CD8-positive, alpha-beta memory T cell (primary cell): ENCODE data around the gene TOR4A. TPM values are rescaled to one million over a fixed set of nuclear protein-coding genes. Genes with fewer than 3 reads are reported as not detected.
A peak's percentile ranks its signal among the peaks of the same experiment; 100 is the strongest.
"Not testable (repeated sequence)": the region's sequence is repeated elsewhere in the genome, so short reads cannot be mapped to it uniquely, and the experiment has no call there.

ENCODE experiments used
- CTCF ChIA-PET: fragments of 350-600 bp; sonication (Branson Sonifier 250); formaldehyde crosslinking; loops from one replicate; lab custom pipeline; 2021; ENCODE audit warnings: antibody characterized with exemption; lab: Charles Lee
- POLR2A ChIA-PET: fragments of 350-600 bp; sonication (Branson Sonifier 250); formaldehyde crosslinking; loops from one replicate; lab custom pipeline; 2021; ENCODE audit warnings: antibody characterized with exemption; lab: Charles Lee
- DNase-seq, 5 donors: peaks; one replicate each; pipeline versions ENCODE4 v3.0.0 to v3.0.0-alpha.2; 2020 to 2022; ENCODE audit warnings: mixed read lengths in 1 of 5
- H3K27ac ChIP-seq: one replicate; pipeline ENCODE4 v1.7.0; 2013; ENCODE audit warnings: low read depth, mild to moderate bottlenecking, low read length, moderate library complexity
- H3K27me3 ChIP-seq: 2 replicates; pipeline ENCODE4 v1.7.0; 2013; ENCODE audit warnings: low read length, mild to moderate bottlenecking; ENCODE audit not compliant: insufficient read depth, poor library complexity, severe bottlenecking
- H3K36me3 ChIP-seq: 2 replicates; pipeline ENCODE4 v1.7.0; 2013; ENCODE audit warnings: mild to moderate bottlenecking, low read length, moderate library complexity; ENCODE audit not compliant: insufficient read depth
- H3K4me1 ChIP-seq: 2 replicates; pipeline ENCODE4 v1.7.0; 2013; ENCODE audit warnings: mild to moderate bottlenecking, low read length, moderate library complexity; ENCODE audit not compliant: insufficient read depth
- H3K4me3 ChIP-seq: 2 replicates; pipeline ENCODE4 v1.7.0; 2013; ENCODE audit warnings: mild to moderate bottlenecking, low read length
- H3K9me3 ChIP-seq: 2 replicates; pipeline ENCODE4 v1.7.0; 2013; ENCODE audit warnings: mild to moderate bottlenecking, low read length
- H3K27ac Mint-ChIP-seq, 8 donors: one replicate each; pipeline ENCODE4 v1.8.0; 2020 to 2021; ENCODE audit warnings: mixed read lengths in 8 of 8, mild to moderate bottlenecking in 6 of 8, inconsistent platforms in 3 of 8, moderate library complexity in 3 of 8
- H3K27me3 Mint-ChIP-seq, 2 donors: one replicate each; pipeline ENCODE4 v1.8.0; 2020 to 2021; ENCODE audit warnings: mixed read lengths in 2 of 2, mild to moderate bottlenecking in 1 of 2, moderate library complexity in 1 of 2
- H3K36me3 Mint-ChIP-seq, 3 donors: one replicate each; pipeline ENCODE4 v1.8.0; 2020 to 2021; ENCODE audit warnings: mixed read lengths in 3 of 3, inconsistent platforms in 1 of 3, mild to moderate bottlenecking in 1 of 3
- H3K4me1 Mint-ChIP-seq, 3 donors: one replicate each; pipeline ENCODE4 v1.8.0; 2020 to 2021; ENCODE audit warnings: mixed read lengths in 3 of 3, inconsistent platforms in 1 of 3, mild to moderate bottlenecking in 1 of 3
- H3K4me3 Mint-ChIP-seq, 7 donors: one replicate each; pipeline ENCODE4 v1.8.0; 2020 to 2021; ENCODE audit warnings: mixed read lengths in 7 of 7, mild to moderate bottlenecking in 6 of 7, moderate library complexity in 4 of 7, inconsistent platforms in 2 of 7
- H3K9me3 Mint-ChIP-seq, 5 donors: one replicate each; pipeline ENCODE4 v1.8.0; 2020 to 2022; ENCODE audit warnings: mixed read lengths in 5 of 5, mild to moderate bottlenecking in 3 of 5, moderate library complexity in 2 of 5, inconsistent platforms in 1 of 5
- polyA plus RNA-seq: library from polyadenylated mRNA; unstranded; fragments of 300-500 nt; fragmentation: Illumina TruSeq; gene quantifications from one replicate; pipeline ENCODE4 v1.2.3, GENCODE V29; 2021
- total RNA-seq, 2 experiments: library from RNA; stranded (reverse); gene quantifications; one replicate each; pipeline ENCODE4 v1.2.3, GENCODE V29; 2021

Gene TOR4A
- total and polyA plus RNA-seq, 3 experiments from 2014 or later = 1.8 to 3.9 (median 3.3) TPM

GRCh38 chr9:137236238-137236935, 41.1 kb upstream of the TOR4A start:
- H3K27me3 ChIP-seq = no peaks in the 10 kb centered on the region
- Mint-ChIP-seq H3K4me1 (peaks cover 5 to 31% (median 6%) of the 10 kb centered on the region in 3 donors), H3K27me3 (peaks cover 4 to 11% of the 10 kb centered on the region in 2 donors), H3K27ac (peak overlapping the region in 1 of 8 donors; percentile 62), H3K9me3 (no peaks in the 10 kb centered on the region), H3K36me3 (peaks cover 0 to 3% (median 0%) of the 10 kb centered on the region in 3 donors), H3K4me3 (peak overlapping the region in 2 of 7 donors; percentile 37 to 40)
- peak; percentile 83 to 93 (median 87) for DNase-seq
- H3K4me3 ChIP-seq = no peak overlapping the region
- POLR2A ChIA-PET = interaction anchor here (0.6 to 1.0 kb wide), 3 partner anchors 18 to 141 kb away, joined by 3 to 4 read pairs (median 3); no protein-coding TSS in a partner anchor
- peak overlapping the region; percentile 27 for H3K27ac ChIP-seq
- CTCF ChIA-PET = interaction anchor here (0.6 to 2.4 kb wide), 36 partner anchors 9 to 822 kb away, joined by 3 to 18 read pairs (median 4); partner anchors contain the start of genes CYSRT1, DPP7, MAN1B1 and NELFB
- H3K4me1 ChIP-seq = peaks cover 12% of the 10 kb centered on the region
- no peaks in the 10 kb centered on the region for H3K36me3 ChIP-seq
- H3K9me3 ChIP-seq = no peaks in the 10 kb centered on the region

DNA sequence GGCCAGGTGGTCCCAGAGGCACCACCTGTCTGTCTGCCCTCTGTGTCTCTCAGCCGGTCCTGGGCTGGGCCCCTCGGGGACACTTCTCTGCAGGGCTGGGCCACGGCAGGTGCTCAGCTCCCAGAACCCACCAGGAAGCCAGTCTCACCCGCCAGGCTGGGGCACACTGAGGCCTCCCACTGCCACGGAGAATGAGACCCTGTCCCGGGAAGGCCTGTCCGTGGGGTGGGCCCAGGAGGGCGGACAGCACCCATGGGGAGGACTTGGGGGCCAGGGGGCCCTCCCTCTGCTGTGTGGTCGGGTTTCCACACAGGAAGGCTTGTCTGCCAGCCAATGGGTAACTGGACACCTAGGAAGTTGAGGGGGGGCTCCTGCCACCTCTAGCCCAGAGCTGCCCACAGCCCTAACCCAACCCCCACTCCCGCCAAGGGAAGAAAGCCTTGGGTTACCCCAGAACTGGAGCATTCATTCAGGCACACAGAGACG, 40.5 kb upstream of the TOR4A start:
- no peaks in the 10 kb centered on the region for H3K9me3 Mint-ChIP-seq
- Histone ChIP-seq H3K36me3 (peaks cover under 1% of the 10 kb centered on the region), H3K9me3 (no peaks in the 10 kb centered on the region), H3K4me3 (no peak overlapping the region), H3K4me1 (peaks cover 13% of the 10 kb centered on the region), H3K27me3 (no peaks in the 10 kb centered on the region), H3K27ac (peak overlapping the region; percentile 27)
- peaks cover 5 to 31% (median 6%) of the 10 kb centered on the region in 3 donors for H3K4me1 Mint-ChIP-seq
- H3K27ac Mint-ChIP-seq = peak overlapping the region in 1 of 8 donors; percentile 62
- peaks cover 0 to 3% (median 0%) of the 10 kb centered on the region in 3 donors for H3K36me3 Mint-ChIP-seq
- peak overlapping the region in 1 of 7 donors; percentile 32 for H3K4me3 Mint-ChIP-seq
- H3K27me3 Mint-ChIP-seq = peaks cover 4 to 8% of the 10 kb centered on the region in 2 donors
- DNase-seq = no peak
- ChIA-PET POLR2A (interaction anchor here (0.8 to 1.0 kb wide), 2 partner anchors 17 to 112 kb away, joined by 3 to 4 read pairs; no protein-coding TSS in a partner anchor), CTCF (interaction anchor here (0.6 to 2.4 kb wide), 36 partner anchors 10 to 823 kb away, joined by 3 to 18 read pairs (median 4); partner anchors contain the start of genes CYSRT1, DPP7, MAN1B1 and NELFB)

GRCh38 chr9:137237759-137238726, 39.5 kb upstream of the TOR4A start:
- Mint-ChIP-seq H3K36me3 (peaks cover 0 to 14% (median 3%) of the 10 kb centered on the region in 3 donors), H3K27me3 (peaks cover 4 to 8% of the 10 kb centered on the region in 2 donors), H3K27ac (peak overlapping the region in 2 of 8 donors; percentile 50 to 75), H3K4me1 (peaks cover 15 to 41% (median 15%) of the 10 kb centered on the region in 3 donors), H3K9me3 (no peaks in the 10 kb centered on the region), H3K4me3 (peak overlapping the region in 2 of 7 donors; percentile 15 to 59)
- Histone ChIP-seq H3K27ac (no peak overlapping the region), H3K4me1 (peaks cover 22% of the 10 kb centered on the region), H3K4me3 (no peak overlapping the region), H3K9me3 (no peaks in the 10 kb centered on the region), H3K27me3 (no peaks in the 10 kb centered on the region), H3K36me3 (peaks cover 10% of the 10 kb centered on the region)
- CTCF ChIA-PET = interaction anchor here (0.8 to 2.4 kb wide), 8 partner anchors 9 to 191 kb away, joined by 3 to 18 read pairs (median 6); partner anchors contain the start of genes CYSRT1, MAN1B1, NELFB and NPDC1
- no peak for DNase-seq
- POLR2A ChIA-PET = interaction anchor here (0.6 kb wide), 1 partner anchor 110 kb away, joined by 3 read pairs; no protein-coding TSS in a partner anchor

GRCh38 chr9:137239541-137240200, 37.9 kb upstream of the TOR4A start:
- H3K36me3 ChIP-seq = peaks cover 10% of the 10 kb centered on the region
- not testable (repeated sequence) for DNase-seq, H3K9me3 Mint-ChIP-seq, H3K27me3 ChIP-seq, H3K9me3 ChIP-seq, H3K27me3 Mint-ChIP-seq
- H3K4me3 ChIP-seq = peak overlapping the region; percentile 60
- peak overlapping the region; percentile 28 to 88 (median 77) for H3K4me3 Mint-ChIP-seq
- H3K36me3 Mint-ChIP-seq = peaks cover 0 to 22% (median 5%) of the 10 kb centered on the region in 3 donors
- H3K4me1 Mint-ChIP-seq = peaks cover 15 to 52% (median 17%) of the 10 kb centered on the region in 3 donors
- CTCF ChIA-PET = interaction anchor here (0.8 to 4.4 kb wide), 8 partner anchors 9 to 211 kb away, joined by 3 to 43 read pairs (median 6); partner anchors contain the start of genes NELFB, RNF224, SLC34A3 and UAP1L1
- H3K4me1 ChIP-seq = peaks cover 22% of the 10 kb centered on the region
- POLR2A ChIA-PET = interaction anchor here (0.7 to 3.4 kb wide), 11 partner anchors 16 to 312 kb away, joined by 3 to 83 read pairs (median 6); partner anchors contain the start of genes ANAPC2, MAN1B1, MRPL41 and NELFB
- H3K27ac ChIP-seq = peak overlapping the region; percentile 79
- peak overlapping the region in 6 of 8 donors; percentile 33 to 68 (median 56) for H3K27ac Mint-ChIP-seq

GRCh38 chr9:137240318-137240840, 37.1 kb upstream of the TOR4A start:
- DNase-seq = peak; percentile 60 to 84 (median 80)
- H3K36me3 Mint-ChIP-seq = peaks cover 0 to 22% (median 5%) of the 10 kb centered on the region in 3 donors
- H3K9me3 Mint-ChIP-seq = no peaks in the 10 kb centered on the region
- peak overlapping the region; percentile 79 for H3K27ac ChIP-seq
- H3K27me3 Mint-ChIP-seq = peaks cover 0 to 4% of the 10 kb centered on the region in 2 donors
- ChIA-PET CTCF (interaction anchor here (1.0 to 4.4 kb wide), 12 partner anchors 13 to 450 kb away, joined by 3 to 43 read pairs (median 4); partner anchors contain the start of genes ANAPC2, NELFB, RNF224 and SSNA1), POLR2A (interaction anchor here (0.5 to 3.4 kb wide), 20 partner anchors 15 to 440 kb away, joined by 3 to 83 read pairs (median 4); partner anchors contain the start of genes ANAPC2, MAN1B1, MRPL41 and NELFB)
- H3K27ac Mint-ChIP-seq = peak overlapping the region in 2 of 8 donors; percentile 63 to 78
- H3K4me1 ChIP-seq = peaks cover 22% of the 10 kb centered on the region
- H3K36me3 ChIP-seq = peaks cover 10% of the 10 kb centered on the region
- H3K4me3 ChIP-seq = peak overlapping the region; percentile 60
- H3K9me3 ChIP-seq = no peaks in the 10 kb centered on the region
- peak overlapping the region in 6 of 7 donors; percentile 62 to 88 (median 78) for H3K4me3 Mint-ChIP-seq
- H3K27me3 ChIP-seq = no peaks in the 10 kb centered on the region
- peaks cover 15 to 52% (median 17%) of the 10 kb centered on the region in 3 donors for H3K4me1 Mint-ChIP-seq

- Histone ChIP-seq H3K27me3 (no peaks in the 10 kb centered on the region), H3K36me3 (peaks cover 10% of the 10 kb centered on the region), H3K27ac (peak within 1 kb of the TSS; percentile 79), H3K4me1 (peaks cover 20% of the 10 kb centered on the region), H3K4me3 (peak within 1 kb of the TSS; percentile 60), H3K9me3 (no peaks in the 10 kb centered on the region)
- peak within 1 kb of the TSS; percentile 82 to 95 (median 90) for H3K27ac Mint-ChIP-seq
- peaks cover 0 to 22% (median 5%) of the 10 kb centered on the region in 3 donors for H3K36me3 Mint-ChIP-seq
- ChIA-PET CTCF (interaction anchor here (1.0 to 4.4 kb wide), 12 partner anchors 13 to 450 kb away, joined by 3 to 43 read pairs (median 4); partner anchors contain the start of genes ANAPC2, NELFB, RNF224 and SSNA1), POLR2A (interaction anchor here (0.5 to 3.4 kb wide), 19 partner anchors 15 to 441 kb away, joined by 3 to 83 read pairs (median 4); partner anchors contain the start of genes ANAPC2, MAN1B1, MRPL41 and NELFB)
- peak within 1 kb of the TSS; percentile 88 to 95 (median 90) for H3K4me3 Mint-ChIP-seq
- H3K4me1 Mint-ChIP-seq = peaks cover 15 to 52% (median 17%) of the 10 kb centered on the region in 3 donors
- H3K9me3 Mint-ChIP-seq = no peaks in the 10 kb centered on the region
- DNase-seq = peak; percentile 92 to 100 (median 97)
- H3K27me3 Mint-ChIP-seq = peaks cover 0 to 4% of the 10 kb centered on the region in 2 donors
These were observed 36.6 kb upstream of the TOR4A start, which contains the start of gene TUBB4B for GRCh38 chr9:137240841-137241489. Gene TUBB4B, plus strand, starts transcription at chr9:137241287. Its CDS starts 74 bp downstream, at chr9:137241361.
